Upper lobe of left lung (tissue), 6 donors: ENCODE results near the gene LRRC73. TPM values are rescaled to one million over a fixed set of nuclear protein-coding genes. Genes with fewer than 3 reads are reported as not detected.
"Not testable (repeated sequence)": the region's sequence is repeated elsewhere in the genome, so short reads cannot be mapped to it uniquely, and the experiment has no call there.

ENCODE experiments used
- ATAC-seq, 2 donors: fragments of 200-7000 bp; cut with Tn5 transposase; one replicate each; pipeline ENCODE4 v1.9.1; 2022; ENCODE audit warnings: mild to moderate bottlenecking in 2 of 2, moderate library complexity in 2 of 2; ENCODE audit not compliant: low FRiP score in 2 of 2
- DNase-seq, 2 donors: peaks; one replicate each; pipeline ENCODE4 v3.0.0-alpha.2; 2019 to 2020
- H3K27ac ChIP-seq, 4 donors: fragments of 200-600 bp; sonication (generic); one replicate each; pipeline ENCODE4 v1.5.1; 2016 to 2019
- H3K27me3 ChIP-seq, 4 donors: fragments of 200-600 bp; sonication (generic); one replicate each; pipeline ENCODE4 v1.5.1; 2017 to 2019
- H3K36me3 ChIP-seq, 4 donors: fragments of 200-600 bp; sonication (generic); one replicate each; pipeline ENCODE4 v1.5.1; 2016 to 2019
- H3K4me1 ChIP-seq, 4 donors: fragments of 200-600 bp; sonication (generic); one replicate each; pipeline ENCODE4 v1.5.1; 2018 to 2019
- H3K4me3 ChIP-seq, 4 donors: fragments of 200-600 bp; sonication (generic); one replicate each; pipeline ENCODE4 v1.5.1; 2017 to 2019; ENCODE audit warnings: mild to moderate bottlenecking in 2 of 4, moderate library complexity in 1 of 4
- H3K9me3 ChIP-seq, 4 donors: fragments of 200-600 bp; sonication (generic); one replicate each; pipeline ENCODE4 v1.5.1; 2018 to 2019
- CTCF ChIP-seq, 6 experiments: fragments of 450-650 bp in 4 of 6; fragments of 200-600 bp in 2 of 6; sonication (generic) in 2 of 6; IDR thresholded peaks; one replicate each; pipeline ENCODE4 v1.5.1; 2016 to 2019; ENCODE audit warnings: antibody characterized with exemption in 6 of 6
- EP300 ChIP-seq, 4 donors: sonication (generic); formaldehyde crosslinking; IDR thresholded peaks; one replicate each; pipeline ENCODE4 v1.5.1; 2017; ENCODE audit warnings: antibody characterized with exemption in 4 of 4, control low read depth in 2 of 4
- POLR2A ChIP-seq, 4 donors: fragments of 450-650 bp; IDR thresholded peaks; one replicate each; pipeline ENCODE4 v1.5.1; 2016 to 2017; ENCODE audit warnings: antibody characterized with exemption in 4 of 4, mild to moderate bottlenecking in 2 of 4
- POLR2AphosphoS5 ChIP-seq, 2 donors: sonication (generic); formaldehyde crosslinking; IDR thresholded peaks; one replicate each; pipeline ENCODE4 v1.5.1; 2017; ENCODE audit warnings: antibody characterized with exemption in 2 of 2
- WGBS, 2 donors: methylation state at CpG; one replicate each; pipeline ENCODE4 v1.1.5; 2017 to 2018; 5-methylcytosine and 5-hydroxymethylcytosine counted together
- total RNA-seq, 6 donors: library from RNA; depleted of rRNA in 4 of 6; stranded (reverse); fragments of >200 nt in 4 of 6; gene quantifications; one replicate each; pipeline versions ENCODE4 v1.1.0 to v1.2.1, GENCODE V29; 2016 to 2021
- donor health status: DM: no; HTN: no; CAD: no; lungs with moderate emphysema.
- donor health status: DM: no; HTN: yes; CAD: no; lungs with severe emphysema.

The LRRC73 gene
- total RNA-seq, 6 donors from 2014 or later, result 0.34 to 3.4 (median 2.5) TPM

GRCh38 chr6:43464337-43464736 lies 45.8 kb downstream of the LRRC73 start:
- TF ChIP-seq EP300 (IDR thresholded peaks at IDR 0.05) (no peak), CTCF (IDR thresholded peaks at IDR 0.05) (no peak), POLR2A (IDR thresholded peaks at IDR 0.05) (no peak), POLR2AphosphoS5 (IDR thresholded peaks at IDR 0.05) (no peak)
- 79 to 90% methylated on average over 8 of the region's 8 CpGs for WGBS, 2 donors
- no peak for DNase-seq
- H3K36me3 ChIP-seq, result no peaks in the 10 kb centered on the region
- no peak for ATAC-seq
- H3K27ac ChIP-seq, result no peak overlapping the region
- no peak overlapping the region for H3K4me3 ChIP-seq
- H3K27me3 ChIP-seq, result no peaks in the 10 kb centered on the region
- no peaks in the 10 kb centered on the region for H3K9me3 ChIP-seq
- no peaks in the 10 kb centered on the region for H3K4me1 ChIP-seq

GRCh38 chr6:43461936-43462335 lies 48.2 kb downstream of the LRRC73 start:
- DNase-seq, result no peak
- ATAC-seq, result no peak
- TF ChIP-seq CTCF (IDR thresholded peaks at IDR 0.05) (no peak), POLR2AphosphoS5 (IDR thresholded peaks at IDR 0.05) (no peak), EP300 (IDR thresholded peaks at IDR 0.05) (no peak), POLR2A (IDR thresholded peaks at IDR 0.05) (no peak)
- Histone ChIP-seq H3K36me3 (no peaks in the 10 kb centered on the region), H3K4me1 (no peaks in the 10 kb centered on the region), H3K4me3 (no peak overlapping the region), H3K27me3 (peaks cover 0 to 2% (median 0%) of the 10 kb centered on the region in 4 donors), H3K27ac (no peak overlapping the region), H3K9me3 (no peaks in the 10 kb centered on the region)
- 75 to 77% methylated on average over 5 of the region's 5 CpGs for WGBS, 2 donors

- DNase-seq (no peak), ATAC-seq (no peak)
- no peaks in the 10 kb centered on the region for H3K36me3 ChIP-seq
- H3K9me3 ChIP-seq, result no peaks in the 10 kb centered on the region
- peaks cover 8 to 14% (median 10%) of the 10 kb centered on the region in 4 donors for H3K4me1 ChIP-seq
- no peak overlapping the region for H3K4me3 ChIP-seq
- 80% methylated on average over 3 to 4 of the region's 4 CpGs for WGBS, 2 donors
- no peak for TF ChIP-seq POLR2AphosphoS5 (IDR thresholded peaks at IDR 0.05)
- no peak for TF ChIP-seq CTCF (IDR thresholded peaks at IDR 0.05)
- no peak for TF ChIP-seq POLR2A (IDR thresholded peaks at IDR 0.05)
- TF ChIP-seq EP300 (IDR thresholded peaks at IDR 0.05), result no peak
- peaks cover 0 to 21% (median 6%) of the 10 kb centered on the region in 4 donors for H3K27me3 ChIP-seq
- H3K27ac ChIP-seq, result no peak overlapping the region
Measured at GRCh38 chr6:43460032-43460431, 50.1 kb downstream of the LRRC73 start.

- Histone ChIP-seq H3K27ac (no peak overlapping the region), H3K4me3 (no peak overlapping the region), H3K9me3 (no peaks in the 10 kb centered on the region), H3K4me1 (peaks cover 13 to 19% (median 15%) of the 10 kb centered on the region in 4 donors), H3K36me3 (no peaks in the 10 kb centered on the region), H3K27me3 (peaks cover 0 to 21% (median 7%) of the 10 kb centered on the region in 4 donors)
- 62 to 81% methylated on average over 1 of the region's 1 CpG for WGBS, 2 donors
- TF ChIP-seq POLR2A (IDR thresholded peaks at IDR 0.05) (no peak), EP300 (IDR thresholded peaks at IDR 0.05) (no peak), CTCF (IDR thresholded peaks at IDR 0.05) (no peak), POLR2AphosphoS5 (IDR thresholded peaks at IDR 0.05) (no peak)
- no peak for ATAC-seq
- DNase-seq, result no peak
Measured at GRCh38 chr6:43459535-43459934, 50.6 kb downstream of the LRRC73 start.

- not testable (repeated sequence) for H3K4me3 ChIP-seq, ATAC-seq, H3K27ac ChIP-seq, DNase-seq, H3K9me3 ChIP-seq, H3K36me3 ChIP-seq
- H3K4me1 ChIP-seq, result peaks cover 16 to 24% (median 19%) of the 10 kb centered on the region in 4 donors
- 95 to 97% methylated on average over 15 of the region's 15 CpGs for WGBS, 2 donors
- peaks cover 0 to 21% (median 7%) of the 10 kb centered on the region in 4 donors for H3K27me3 ChIP-seq
Measured at GRCh38 chr6:43458154-43458553, 52.0 kb downstream of the LRRC73 start.
